NCI-H128 (cell line): ENCODE data around the gene SGTA.

Experiments
- DNase-seq: peaks from one replicate; lab custom pipeline; 2025; ENCODE audit not compliant: unreplicated experiment; lab: John Stamatoyannopoulos, UW

Gene SGTA

DNA sequence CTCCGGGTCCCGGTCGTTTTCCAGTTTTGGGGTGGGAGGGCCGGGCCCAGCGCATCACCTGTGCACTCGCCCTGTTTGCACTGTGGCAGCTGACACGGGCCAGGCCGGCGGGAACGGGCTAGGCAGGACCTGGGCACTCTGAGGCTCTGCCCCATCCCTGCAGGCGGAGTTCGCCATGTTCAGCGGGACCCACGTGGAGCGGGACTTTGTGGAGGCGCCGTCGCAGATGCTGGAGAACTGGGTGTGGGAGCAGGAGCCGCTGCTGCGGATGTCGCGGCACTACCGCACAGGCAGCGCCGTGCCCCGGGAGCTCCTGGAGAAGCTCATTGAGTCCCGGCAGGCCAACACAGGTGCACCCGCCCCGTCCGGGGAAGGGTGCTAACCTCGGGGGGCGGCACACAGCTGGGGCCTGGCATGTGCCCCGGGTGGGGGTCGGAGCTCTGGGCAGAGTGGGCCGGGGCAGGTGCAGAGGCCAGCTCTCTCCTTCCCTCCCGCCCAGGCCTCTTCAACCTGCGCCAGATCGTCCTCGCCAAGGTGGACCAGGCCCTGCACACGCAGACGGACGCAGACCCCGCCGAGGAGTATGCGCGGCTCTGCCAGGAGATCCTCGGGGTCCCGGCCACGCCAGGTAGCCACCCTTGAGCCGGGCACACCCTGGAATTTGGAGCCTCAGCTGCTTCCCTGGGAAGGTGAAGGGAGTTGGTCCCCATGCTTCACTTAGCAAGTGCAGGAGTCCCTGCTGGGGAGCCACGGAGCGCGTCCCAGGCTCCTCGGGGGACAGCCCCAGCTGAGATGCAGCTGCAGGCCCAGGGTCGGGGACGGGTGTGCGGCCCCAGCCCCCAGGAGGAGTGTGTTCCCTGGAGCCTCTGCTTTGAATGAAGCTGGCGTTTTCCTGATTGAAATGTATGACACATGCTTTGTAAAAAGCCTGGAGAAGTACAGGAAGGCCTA lies 27.3 kb upstream of the SGTA start:
- no peak for DNase-seq

DNA sequence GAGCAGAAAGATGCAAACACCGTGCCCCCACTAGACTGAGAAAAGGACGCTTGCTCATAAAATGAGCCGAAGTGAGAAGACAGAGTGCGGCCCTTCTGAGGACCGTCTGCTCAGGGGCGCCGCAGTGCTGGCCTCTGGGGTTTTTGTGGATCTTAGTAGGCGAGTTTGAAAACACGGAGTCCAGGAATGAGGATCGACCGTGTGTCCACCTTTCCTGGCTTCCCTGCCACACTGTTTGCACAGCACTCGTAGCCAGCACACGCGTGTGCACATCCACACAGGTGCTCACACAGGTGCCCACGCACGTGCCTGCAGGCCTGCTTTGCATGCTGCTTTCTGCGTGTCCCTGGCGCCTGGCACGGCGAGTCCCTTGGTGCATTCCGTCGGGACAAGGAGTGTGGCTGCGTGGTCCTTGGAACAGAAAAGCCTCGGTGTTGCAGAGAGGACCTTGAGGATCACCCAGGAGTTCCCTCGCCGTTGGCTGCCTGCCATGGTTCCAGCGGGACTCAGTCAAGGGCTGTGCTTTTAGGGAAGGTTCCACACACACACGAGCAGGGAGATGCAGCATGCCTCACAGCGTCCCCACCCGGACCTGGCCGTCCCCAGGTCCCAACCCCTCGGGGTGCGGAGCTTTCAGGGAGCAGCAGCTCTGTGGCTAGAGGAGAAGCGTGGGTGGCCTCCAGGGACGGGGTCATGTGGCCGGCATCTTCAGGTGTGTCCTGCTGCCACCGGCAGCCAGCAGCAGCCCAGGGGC lies 26.5 kb upstream of the SGTA start:
- no peak for DNase-seq

DNA sequence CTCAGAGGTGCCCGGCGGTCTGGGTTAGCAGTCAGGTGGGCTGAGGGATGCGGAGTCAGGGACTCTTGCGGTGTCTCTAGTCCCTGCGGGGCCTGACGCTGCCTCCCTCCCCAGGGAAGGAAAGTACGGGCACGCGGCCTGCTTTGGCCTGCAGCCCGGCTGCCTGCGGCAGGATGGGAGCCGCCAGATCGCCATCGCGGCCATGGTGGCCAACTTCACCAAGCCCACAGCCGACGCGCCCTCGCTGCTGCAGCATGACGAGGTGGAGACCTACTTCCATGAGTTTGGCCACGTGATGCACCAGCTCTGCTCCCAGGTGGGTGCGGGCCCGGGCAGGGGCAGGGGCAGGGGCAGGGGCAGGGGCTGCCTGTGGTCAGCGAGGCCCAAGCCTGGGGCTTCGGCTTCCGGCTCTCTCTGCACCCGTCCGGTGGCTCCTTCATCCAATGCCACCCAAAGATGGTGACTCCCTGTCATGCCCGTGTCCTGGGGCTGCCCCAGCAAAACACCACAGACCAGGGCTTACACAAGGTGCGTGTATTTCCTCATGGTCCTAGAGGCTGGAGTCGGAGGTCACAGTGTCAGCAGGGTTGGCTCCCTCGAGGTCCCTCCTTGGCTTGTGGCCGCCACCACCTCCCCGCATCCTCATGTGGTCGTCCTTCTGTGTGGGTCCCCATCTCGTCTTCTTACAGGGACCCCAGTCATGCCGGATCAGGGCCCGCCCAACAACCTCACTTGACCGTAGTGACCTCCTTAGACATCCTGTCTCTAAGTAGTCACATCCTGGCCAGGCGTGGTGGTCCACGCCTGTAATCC lies 25.3 kb upstream of the SGTA start:
- no peak for DNase-seq

DNA sequence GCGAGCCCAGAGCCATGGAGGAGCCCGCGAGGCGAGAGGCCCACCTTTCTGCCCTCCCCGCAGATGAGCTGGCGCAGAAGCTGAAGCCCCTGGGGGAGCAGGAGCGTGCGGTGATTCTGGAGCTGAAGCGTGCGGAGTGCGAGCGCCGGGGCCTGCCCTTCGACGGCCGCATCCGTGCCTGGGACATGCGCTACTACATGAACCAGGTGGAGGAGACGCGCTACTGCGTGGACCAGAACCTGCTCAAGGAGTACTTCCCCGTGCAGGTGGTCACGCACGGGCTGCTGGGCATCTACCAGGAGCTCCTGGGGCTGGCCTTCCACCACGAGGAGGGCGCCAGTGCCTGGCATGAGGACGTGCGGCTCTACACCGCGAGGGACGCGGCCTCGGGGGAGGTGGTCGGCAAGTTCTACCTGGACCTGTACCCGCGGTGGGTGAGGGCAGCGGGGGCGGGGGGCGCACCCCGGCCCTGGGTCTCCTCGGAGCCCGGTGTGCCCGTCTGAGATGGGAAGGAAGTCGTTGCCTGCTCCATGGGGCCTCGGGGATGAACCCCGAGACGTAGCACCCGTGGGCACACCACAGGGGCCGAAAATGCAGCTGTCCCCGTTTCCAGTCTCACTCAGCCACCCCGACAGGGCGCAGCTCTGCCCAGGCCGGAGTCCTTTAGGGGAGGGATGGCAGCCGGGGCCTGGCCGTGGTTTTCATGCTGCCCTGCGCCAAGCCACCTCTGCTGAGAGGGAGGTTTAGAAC lies 24.5 kb upstream of the SGTA start:
- DNase-seq: no peak

DNA sequence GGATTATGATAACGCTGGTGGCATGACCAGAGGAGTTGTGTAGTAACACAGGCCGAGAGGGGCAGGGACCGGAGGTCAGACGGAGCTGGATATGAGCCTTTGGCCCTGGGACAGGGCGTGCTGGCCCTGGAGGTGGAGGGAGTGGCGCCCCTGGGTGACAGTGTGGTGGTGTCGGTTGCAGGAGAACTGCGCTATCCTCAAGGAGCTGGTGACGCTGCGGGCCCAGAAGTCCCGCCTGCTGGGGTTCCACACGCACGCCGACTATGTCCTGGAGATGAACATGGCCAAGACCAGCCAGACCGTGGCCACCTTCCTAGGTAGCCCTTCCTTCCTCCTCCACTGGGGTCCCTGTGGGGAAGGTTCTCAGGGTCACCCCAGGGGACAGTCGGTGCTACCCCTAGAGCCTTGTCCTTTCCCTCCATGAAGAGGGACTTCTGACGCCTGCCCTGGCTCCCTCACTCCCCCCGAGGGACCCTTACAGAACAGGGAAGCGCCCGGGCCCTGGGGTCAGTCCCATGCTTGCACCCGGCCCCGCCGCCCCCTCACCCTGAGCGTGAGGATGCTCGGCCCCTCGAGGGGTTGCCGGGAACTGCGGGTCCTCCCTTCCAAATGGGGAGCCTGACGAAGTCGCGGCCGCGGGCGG lies 23.8 kb upstream of the SGTA start:
- no peak for DNase-seq

DNA sequence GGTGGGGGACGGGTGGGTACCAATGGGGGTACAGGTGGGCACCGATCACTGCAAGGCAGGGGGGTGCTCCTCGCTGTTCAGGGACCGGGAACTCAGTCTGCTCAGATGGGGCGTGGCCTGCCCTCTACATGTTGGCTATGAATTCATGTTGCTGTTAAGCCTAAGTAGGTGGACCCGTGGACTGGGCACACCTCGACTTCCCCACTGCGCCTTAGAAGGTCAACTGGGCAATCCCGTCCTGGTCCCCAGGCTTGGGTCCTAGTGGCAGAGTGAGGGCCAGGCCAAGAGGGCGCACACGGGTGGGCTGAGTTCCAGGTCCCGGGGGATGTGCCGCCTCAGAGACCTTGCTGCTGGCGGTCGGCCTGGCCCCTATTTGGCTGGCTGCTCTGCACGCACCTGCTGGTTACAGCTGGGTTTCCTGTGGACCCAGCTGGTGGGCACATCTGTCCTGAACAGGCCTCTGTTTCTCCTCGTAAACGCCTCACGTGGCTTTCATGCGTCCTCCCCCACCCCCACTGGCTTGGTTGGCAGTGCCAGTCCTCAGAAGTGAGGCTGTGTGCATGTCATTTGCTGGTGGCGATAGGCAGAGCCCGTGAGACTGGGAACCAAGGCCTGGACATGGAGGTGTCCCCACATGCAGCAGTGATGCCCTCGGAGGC lies 23.0 kb upstream of the SGTA start:
- no peak for DNase-seq

DNA sequence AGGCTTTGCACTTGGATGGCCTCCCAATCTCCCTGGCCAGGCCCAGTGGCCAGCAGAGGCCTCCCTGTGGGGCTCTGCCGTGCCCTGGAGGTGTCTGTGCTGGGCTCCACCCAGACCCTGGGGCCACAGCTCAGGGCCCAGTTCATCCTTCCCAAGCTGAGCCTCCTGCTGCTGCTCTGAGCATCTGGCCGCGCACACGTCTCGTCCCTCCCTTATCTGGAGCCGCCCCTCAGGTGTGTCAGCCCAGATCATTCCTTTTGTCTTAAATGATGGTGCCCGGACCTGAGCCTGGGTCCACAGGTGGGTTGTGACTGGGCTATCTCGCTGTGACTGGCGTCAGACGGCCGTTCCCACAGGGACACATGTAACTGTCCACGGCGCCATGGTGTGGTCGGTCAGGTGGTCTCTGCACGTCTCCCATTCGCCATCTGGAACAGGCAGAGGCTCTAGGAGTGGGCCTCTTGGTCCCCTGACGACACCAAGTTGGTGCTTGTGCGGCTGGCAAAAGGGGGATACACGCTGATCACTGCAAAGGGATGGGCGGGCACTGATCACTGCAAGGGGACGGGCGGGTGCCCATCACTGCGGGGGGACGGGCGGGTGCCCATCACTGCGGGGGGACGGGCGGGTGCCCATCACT lies 22.3 kb upstream of the SGTA start:
- no peak for DNase-seq

DNA sequence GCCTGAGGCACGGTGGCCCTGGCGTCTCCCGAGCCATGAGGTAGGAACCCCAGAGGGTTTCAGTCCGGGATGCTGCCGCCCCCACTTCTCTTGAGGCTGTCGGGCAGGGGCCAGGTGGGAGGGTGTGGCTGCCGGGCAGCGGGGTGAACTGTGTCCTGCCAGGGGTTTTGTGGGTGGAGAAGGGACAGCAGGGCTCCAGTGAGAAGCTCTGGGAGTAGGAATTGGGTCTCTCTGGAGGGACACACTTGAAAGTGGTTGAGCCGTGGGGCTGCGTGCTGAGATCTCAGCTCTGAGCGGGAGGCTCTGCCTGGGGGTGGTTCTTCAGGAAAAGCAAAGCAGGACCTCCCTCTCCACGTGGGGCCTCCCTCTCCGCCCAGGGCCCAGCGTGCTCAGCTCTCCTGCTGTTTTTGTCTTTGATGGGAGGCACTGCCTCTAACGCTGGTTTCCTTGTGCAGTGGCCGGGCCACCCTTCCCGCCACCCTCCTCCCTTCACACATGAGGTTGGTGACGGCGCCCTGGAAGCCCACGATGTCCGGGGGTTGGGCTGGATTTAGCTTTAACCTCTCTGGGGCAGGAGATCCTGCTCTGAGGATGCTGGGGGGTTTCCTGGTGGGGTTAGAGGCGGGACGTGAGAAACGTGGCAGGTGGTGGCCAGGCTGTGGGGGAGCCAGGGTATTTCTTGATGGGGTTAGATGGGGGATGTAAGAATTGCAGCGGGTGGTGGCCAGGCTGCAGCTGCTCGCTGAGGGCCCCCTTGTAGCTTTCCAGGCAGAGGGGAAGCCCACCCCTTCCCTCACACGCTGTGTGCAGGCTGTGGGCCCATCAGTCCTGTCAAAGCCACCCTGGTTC lies 21.3 kb upstream of the SGTA start:
- no peak for DNase-seq

DNA sequence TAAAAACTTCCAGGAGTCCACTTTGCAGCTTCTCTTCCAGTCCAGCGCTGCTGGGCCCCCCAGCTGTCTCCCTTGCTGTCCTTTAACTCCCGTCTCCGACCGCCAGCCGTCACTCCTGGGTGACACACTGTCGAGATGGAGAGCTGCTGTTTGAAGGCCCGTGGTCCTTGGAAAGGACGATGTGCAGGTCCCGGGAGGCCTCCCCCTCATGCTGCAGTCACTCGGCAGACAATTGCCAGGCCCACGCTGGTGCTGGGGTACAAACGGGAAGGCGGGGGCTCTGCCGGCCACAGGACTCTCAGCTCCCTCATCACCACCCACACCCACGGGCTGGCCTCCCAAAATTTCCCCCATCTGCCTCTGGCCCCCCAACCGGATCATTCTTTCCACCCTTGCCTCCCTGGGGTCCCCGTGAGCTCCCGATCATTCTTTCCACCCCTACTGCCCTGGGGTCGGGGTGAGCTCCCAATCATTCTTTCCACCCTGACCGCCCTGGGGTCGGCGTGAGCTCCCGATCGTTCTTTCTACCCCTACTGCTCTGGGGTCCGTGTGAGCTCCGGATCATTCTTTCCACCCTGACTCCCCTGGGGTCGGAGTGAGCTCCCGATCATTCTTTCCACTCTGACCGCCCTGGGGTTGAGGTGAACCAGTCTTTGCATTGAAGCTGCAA lies 20.5 kb upstream of the SGTA start:
- DNase-seq: no peak

DNA sequence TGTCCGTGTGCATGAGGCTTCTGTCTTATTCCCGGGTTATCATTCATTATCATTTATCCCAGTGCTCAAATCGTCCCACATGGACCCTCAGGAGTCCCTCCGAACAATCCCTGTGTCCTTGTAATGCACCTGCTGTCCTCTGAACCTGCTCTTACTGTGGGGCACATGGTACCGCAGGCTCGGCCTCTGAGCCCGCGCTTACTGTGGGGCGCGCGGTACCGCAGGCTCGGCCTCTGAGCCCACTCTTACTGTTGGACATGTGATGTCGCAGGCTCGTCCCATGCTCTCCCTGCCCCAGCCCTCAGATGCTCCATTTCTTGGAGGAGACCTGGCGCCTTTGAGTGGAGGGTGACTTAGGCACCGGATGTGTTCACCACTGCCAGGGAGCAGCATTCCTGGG lies 19.8 kb upstream of the SGTA start:
- no peak for DNase-seq

DNA sequence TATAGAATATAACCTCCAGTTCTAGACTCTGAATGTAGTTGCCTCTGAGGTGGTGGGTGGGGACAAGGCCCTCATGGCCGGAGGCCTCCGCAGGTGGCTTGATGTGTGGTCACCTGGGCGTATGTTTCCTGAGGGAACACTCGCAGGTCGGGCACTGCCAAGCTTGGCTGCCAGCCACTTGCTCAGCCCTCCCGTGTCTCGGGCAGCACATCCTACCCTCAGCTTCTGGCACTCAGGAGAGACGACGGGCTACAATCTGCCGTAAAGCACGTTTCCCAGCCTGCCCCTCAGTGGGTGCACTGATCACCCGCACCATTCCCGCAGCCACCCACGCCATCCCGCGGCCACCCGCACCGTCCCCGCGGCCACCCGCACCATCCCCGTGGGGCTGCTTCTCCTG lies 17.4 kb upstream of the SGTA start:
- DNase-seq: no peak

DNA sequence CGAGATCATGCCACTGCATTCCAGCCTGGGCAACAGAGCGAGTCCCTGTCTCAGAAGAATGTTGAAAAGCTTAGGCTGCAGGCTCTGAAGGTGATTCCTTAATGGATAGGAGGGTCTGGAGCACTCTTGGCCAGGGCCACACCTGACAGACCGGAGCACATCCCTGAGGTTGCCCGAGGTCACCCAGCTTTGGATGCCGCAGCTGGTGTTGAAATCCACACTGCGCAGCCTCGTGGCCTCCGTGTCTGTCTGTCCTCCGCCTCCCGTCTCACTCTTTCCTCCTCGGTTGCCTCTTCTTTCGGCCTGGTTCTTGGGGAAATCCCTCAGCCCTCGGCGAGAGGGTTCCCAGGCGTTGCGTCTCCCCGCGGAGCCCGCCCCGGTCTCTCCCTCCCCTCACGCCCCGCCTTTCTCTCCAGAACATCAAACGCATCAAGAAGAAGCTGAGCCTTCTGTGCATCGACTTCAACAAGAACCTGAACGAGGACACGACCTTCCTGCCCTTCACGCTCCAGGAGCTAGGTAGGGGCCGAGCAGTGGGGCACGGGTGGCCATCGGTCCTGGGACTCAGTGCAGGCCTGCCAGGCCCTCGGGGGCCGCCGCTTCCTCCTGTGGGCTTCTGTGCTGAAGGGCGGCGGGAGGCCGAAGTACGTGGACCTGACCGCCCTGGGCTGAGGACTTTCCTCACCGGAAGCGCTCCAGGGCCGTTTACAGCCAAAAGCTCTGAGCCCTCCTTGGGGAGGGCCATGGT lies 16.4 kb upstream of the SGTA start:
- no peak for DNase-seq

DNA sequence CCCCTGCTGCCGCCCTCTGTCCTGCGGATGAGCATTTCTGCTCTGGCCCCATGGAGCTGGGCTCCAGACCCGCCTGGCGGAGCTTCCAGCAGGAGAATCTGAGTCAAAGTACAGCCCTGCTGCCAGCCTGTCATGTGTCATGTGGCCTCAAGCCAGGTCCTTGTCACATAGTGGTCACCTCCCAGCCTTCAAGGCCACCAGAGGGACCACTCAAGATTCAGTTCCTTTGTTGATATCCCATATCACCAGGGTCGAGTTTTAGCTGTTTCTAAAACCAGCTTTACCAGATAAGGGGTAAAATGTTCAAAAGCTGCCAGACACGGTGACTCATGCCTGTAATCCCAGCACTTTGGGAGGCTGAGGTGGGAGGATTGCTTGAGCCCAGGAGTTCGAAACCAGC lies 15.7 kb upstream of the SGTA start:
- no peak for DNase-seq

DNA sequence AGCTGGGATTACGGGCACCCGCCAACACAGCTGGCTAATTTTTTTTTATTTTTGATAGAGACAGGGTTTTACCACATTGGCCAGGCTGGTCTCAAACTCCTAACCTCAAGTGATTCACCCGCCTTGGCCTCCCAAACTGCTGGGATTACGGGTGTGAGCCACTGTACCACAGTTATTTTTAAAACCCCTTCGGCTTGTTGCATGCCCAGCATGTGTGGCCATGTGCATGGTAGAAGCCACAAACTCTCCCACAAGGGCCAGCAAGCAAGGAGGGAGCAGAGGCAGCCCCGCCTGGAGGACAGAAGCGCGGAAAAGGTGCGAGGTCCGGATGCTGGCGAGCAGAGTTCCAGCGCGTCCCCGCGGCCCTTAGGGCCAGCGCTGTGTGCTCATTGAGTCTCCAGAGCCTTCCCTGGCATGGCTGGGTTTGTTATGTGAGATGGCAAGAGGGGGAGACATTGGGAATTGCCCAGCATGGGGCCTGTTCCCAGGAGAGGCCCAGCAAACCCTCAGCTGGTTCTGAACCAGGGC lies 15.1 kb upstream of the SGTA start:
- no peak for DNase-seq

DNA sequence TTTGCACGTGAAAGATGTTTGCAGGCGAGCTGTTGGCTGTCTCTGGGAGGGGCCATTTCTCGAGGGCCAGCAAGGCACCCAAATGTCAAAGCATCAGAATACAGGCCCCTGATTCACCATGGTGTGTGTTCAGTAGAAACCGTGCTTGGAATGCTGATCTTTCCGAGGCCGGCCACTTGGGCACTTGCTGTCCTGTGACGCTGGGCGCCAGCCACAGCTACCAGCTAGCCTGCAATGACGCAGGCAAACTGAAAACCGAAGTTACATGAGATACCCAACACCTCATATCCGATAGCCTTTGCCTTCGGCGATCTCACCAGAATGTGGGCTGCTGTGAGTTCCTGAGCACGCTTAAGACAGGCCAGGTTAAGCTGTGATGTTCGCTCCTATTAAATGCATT lies 14.2 kb upstream of the SGTA start:
- DNase-seq: no peak

DNA sequence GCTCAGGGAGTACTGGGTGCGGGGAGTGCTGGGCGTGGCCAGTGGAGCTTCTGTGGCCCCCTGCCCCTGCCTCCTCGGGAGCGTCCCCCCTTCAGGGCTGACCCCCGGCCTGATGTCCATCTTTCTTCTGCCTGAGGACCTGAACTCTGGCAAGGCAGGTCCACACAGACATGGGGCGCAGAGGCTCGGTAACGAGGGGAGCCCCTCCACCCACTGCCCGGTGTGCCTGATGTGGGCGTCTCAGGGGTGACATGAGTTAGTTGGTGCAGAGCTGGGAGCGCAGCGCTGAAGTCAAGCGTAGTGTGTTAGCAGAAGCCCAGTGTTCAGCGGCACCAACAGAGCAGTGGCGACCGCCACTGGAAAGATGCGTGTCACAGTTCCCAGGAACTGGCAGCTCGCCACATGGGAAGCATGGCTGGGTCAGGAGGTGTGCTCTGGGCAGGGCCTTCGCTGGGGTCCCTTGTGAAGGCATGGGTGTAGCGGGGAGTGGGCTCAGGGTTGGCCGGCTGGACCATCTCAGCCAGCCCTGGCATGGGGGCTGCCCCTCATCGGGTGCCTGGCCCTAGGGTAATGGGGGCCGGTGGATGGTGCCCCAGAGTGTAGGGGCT lies 13.7 kb upstream of the SGTA start:
- DNase-seq: no peak
